A549 treated with AZD9567 at 1 μM for 4 hours (cell line): Measurements from ENCODE around the gene ACVR2A. TPM values are rescaled to one million over a fixed set of nuclear protein-coding genes. Genes with fewer than 3 reads are reported as not detected.

Experiments used
- total RNA-seq: library from RNA; stranded (reverse); fragments of 200-300 nt; extraction: Qiagen RNA extraction; gene quantifications from 5 replicates; pipeline ENCODE4 v1.2.3, GENCODE V29; 2022; ENCODE audit not compliant: insufficient read depth

Gene ACVR2A
- total RNA-seq = 3.3 to 6.2 TPM (median 4.0 TPM) in 5 replicates

DNA sequence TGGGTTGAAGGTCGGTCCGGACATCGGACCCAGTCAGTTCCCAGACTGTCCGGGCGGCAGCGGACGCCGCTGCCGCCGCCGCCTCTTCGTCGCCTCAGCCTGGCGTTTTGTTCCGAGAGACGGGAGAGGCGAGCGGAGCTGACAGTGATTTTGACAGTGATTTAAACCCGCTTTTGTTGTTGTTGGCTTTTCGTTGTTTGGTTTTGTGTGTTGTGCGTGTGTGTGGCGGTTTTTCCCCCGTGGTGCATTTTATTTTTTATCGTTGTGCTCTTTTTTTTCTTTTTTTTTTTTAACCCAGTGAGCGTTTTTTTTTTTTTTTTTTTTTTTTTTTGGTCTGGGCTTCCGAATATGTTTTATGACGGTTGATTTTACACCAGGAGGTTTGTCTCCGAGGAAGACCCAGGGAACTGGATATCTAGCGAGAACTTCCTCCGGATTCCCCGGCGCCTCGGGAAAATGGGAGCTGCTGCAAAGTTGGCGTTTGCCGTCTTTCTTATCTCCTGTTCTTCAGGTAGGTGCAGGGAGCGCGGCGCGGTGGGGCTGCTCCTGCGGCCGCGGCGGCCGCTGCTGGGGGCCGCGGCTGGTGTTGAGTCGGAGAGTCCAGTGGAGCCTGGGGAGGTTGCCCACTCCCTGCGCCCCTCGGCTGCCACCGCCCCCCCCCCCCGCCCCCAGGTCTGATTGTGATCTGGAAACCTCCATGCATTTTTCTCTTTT, at the start of gene ACVR2A:
ACVR2A (plus strand) TSS at position 333 of the 714 bp plus-strand sequence; CDS start at position 457, 124 bp downstream.

Other genes with a start within 250 kb of the ACVR2A start
- 35.0 to 44.8 TPM (median 41.1 TPM) in 5 replicates for gene ORC4, start 175.7 kb downstream of the ACVR2A start, total RNA-seq
- 4.1 to 6.9 TPM (median 5.5 TPM) in 4 of 5 replicates, not detected in the other for gene MBD5, start 176.1 kb downstream of the ACVR2A start, total RNA-seq